MM.1S (cell line): ENCODE results near the gene PDE10A.

Experiments
- DNase-seq: peaks from one replicate; pipeline ENCODE4 v3.0.0-alpha.2; 2015
- H2AFZ ChIP-seq: fragments of 300-600 bp; sonication (generic); 2 replicates; pipeline ENCODE4 v1.6.0; 2016; ENCODE audit warnings: antibody characterized with exemption, low read length
- H3F3A ChIP-seq: fragments of 300-600 bp; sonication (generic); 2 replicates; pipeline ENCODE4 v1.6.1; 2016; ENCODE audit warnings: mild to moderate bottlenecking, antibody characterized with exemption, low read length, moderate library complexity, mixed read lengths; ENCODE audit not compliant: insufficient read depth
- H3K27ac ChIP-seq: fragments of 300-600 bp; sonication (generic); 2 replicates; pipeline ENCODE4 v1.5.1; 2016; ENCODE audit warnings: mild to moderate bottlenecking, low read length
- H3K27me3 ChIP-seq: fragments of 300-600 bp; sonication (generic); replicated peaks from 2 replicates; pipeline ENCODE4 v1.6.0; 2016; ENCODE audit warnings: low read length; ENCODE audit not compliant: insufficient read depth
- H3K36me3 ChIP-seq: fragments of 300-600 bp; sonication (generic); replicated peaks from 2 replicates; pipeline ENCODE4 v1.6.1; 2016; ENCODE audit warnings: mild to moderate bottlenecking, low read length, mixed read lengths; ENCODE audit not compliant: insufficient read depth
- H3K4me1 ChIP-seq: fragments of 300-600 bp; sonication (generic); 2 replicates; pipeline ENCODE4 v1.6.1; 2016; ENCODE audit warnings: low read length, mixed read lengths
- H3K4me2 ChIP-seq: fragments of 300-600 bp; sonication (generic); 2 replicates; pipeline ENCODE4 v1.6.0; 2016; ENCODE audit warnings: low read depth, low read length
- H3K4me3 ChIP-seq: fragments of 300-600 bp; sonication (generic); 2 replicates; pipeline ENCODE4 v1.5.1; 2016; ENCODE audit warnings: low read length, mixed read lengths
- H3K79me2 ChIP-seq: fragments of 300-600 bp; sonication (generic); 2 replicates; pipeline ENCODE4 v1.6.1; 2016; ENCODE audit warnings: mixed run types, low read length, mixed read lengths
- H3K9ac ChIP-seq: fragments of 300-600 bp; sonication (generic); 2 replicates; pipeline ENCODE4 v1.6.1; 2016; ENCODE audit warnings: low read length, mixed read lengths
- H3K9me2 ChIP-seq: fragments of 300-600 bp; sonication (generic); replicated peaks from 2 replicates; pipeline ENCODE4 v1.6.1; 2016; ENCODE audit warnings: mild to moderate bottlenecking, low read length, mixed read lengths; ENCODE audit not compliant: insufficient read depth
- H3K9me3 ChIP-seq: fragments of 300-600 bp; sonication (generic); replicated peaks from 2 replicates; pipeline ENCODE4 v1.6.1; 2016; ENCODE audit warnings: mild to moderate bottlenecking, low read length, mixed read lengths; ENCODE audit not compliant: insufficient read depth
- H4K20me1 ChIP-seq: fragments of 300-600 bp; sonication (generic); 2 replicates; pipeline ENCODE4 v1.6.1; 2016; ENCODE audit warnings: mild to moderate bottlenecking, low read length, moderate library complexity, mixed read lengths; ENCODE audit not compliant: insufficient read depth
- CTCF ChIP-seq: fragments of 300-600 bp; sonication (generic); IDR thresholded peaks from 2 replicates; pipeline ENCODE4 v1.5.1; 2016; ENCODE audit warnings: antibody characterized with exemption, low read length, mixed read lengths
- EZH2 ChIP-seq: fragments of 300-600 bp; sonication (generic); optimal IDR thresholded peaks from 2 replicates; pipeline ENCODE3; 2017; ENCODE audit warnings: low read depth, mild to moderate bottlenecking, antibody characterized with exemption, low read length, mixed read lengths
- EZH2phosphoT487 ChIP-seq: fragments of 300-600 bp; sonication (generic); IDR thresholded peaks from 2 replicates; pipeline ENCODE4 v1.6.1; 2018; ENCODE audit warnings: antibody characterized with exemption, low read length

PDE10A gene

GRCh38 chr6:165321555-165322145, 341.4 kb downstream of the PDE10A start:
- Histone ChIP-seq H3K79me2 (no peaks in the 10 kb centered on the region), H4K20me1 (no peaks in the 10 kb centered on the region), H3K9me3 (no peaks in the 10 kb centered on the region), H3F3A (no peaks in the 10 kb centered on the region), H2AFZ (no peak overlapping the region), H3K4me2 (no peak overlapping the region), H3K27me3 (no peaks in the 10 kb centered on the region), H3K4me1 (no peaks in the 10 kb centered on the region), H3K36me3 (no peaks in the 10 kb centered on the region), H3K4me3 (no peak overlapping the region), H3K9ac (no peak overlapping the region), H3K9me2 (no peaks in the 10 kb centered on the region), H3K27ac (no peak overlapping the region)
- TF ChIP-seq CTCF = no peak
- TF ChIP-seq EZH2 = no peak
- no peak for TF ChIP-seq EZH2phosphoT487
- DNase-seq = no peak

- Histone ChIP-seq H3K36me3 (no peaks in the 10 kb centered on the region), H3K9ac (no peak overlapping the region), H3K9me3 (no peaks in the 10 kb centered on the region), H3K4me1 (no peaks in the 10 kb centered on the region), H2AFZ (no peak overlapping the region), H3K27me3 (no peaks in the 10 kb centered on the region), H3K4me3 (no peak overlapping the region), H4K20me1 (no peaks in the 10 kb centered on the region), H3K27ac (no peak overlapping the region), H3F3A (no peaks in the 10 kb centered on the region), H3K9me2 (no peaks in the 10 kb centered on the region), H3K4me2 (no peak overlapping the region), H3K79me2 (no peaks in the 10 kb centered on the region)
- TF ChIP-seq EZH2phosphoT487 (no peak), CTCF (no peak), EZH2 (no peak)
- no peak for DNase-seq
Measured at GRCh38 chr6:165321150-165321549, 341.9 kb downstream of the PDE10A start.

GRCh38 chr6:165317723-165318122, 345.3 kb downstream of the PDE10A start:
- Histone ChIP-seq H3K4me1 (no peaks in the 10 kb centered on the region), H3K27me3 (no peaks in the 10 kb centered on the region), H3K9ac (no peak overlapping the region), H4K20me1 (no peaks in the 10 kb centered on the region), H3K4me2 (no peak overlapping the region), H3K79me2 (no peaks in the 10 kb centered on the region), H3K9me3 (no peaks in the 10 kb centered on the region), H3K4me3 (no peak overlapping the region), H2AFZ (no peak overlapping the region), H3K9me2 (no peaks in the 10 kb centered on the region), H3F3A (no peaks in the 10 kb centered on the region), H3K27ac (no peak overlapping the region), H3K36me3 (no peaks in the 10 kb centered on the region)
- DNase-seq = no peak
- no peak for TF ChIP-seq CTCF
- no peak for TF ChIP-seq EZH2
- no peak for TF ChIP-seq EZH2phosphoT487
